OCI-LY1 (cell line): Measurements from ENCODE around the gene DLEC1.

Source experiments
- H2AFZ ChIP-seq: fragments of 200-600 bp; sonication (generic), shearing (Covaris generic); 2 replicates; pipeline ENCODE4 v1.6.0; 2014; ENCODE audit warnings: antibody characterized with exemption, mild to moderate bottlenecking, low read length
- H3F3A ChIP-seq: fragments of 200-600 bp; sonication (generic), shearing (Covaris generic); 2 replicates; pipeline ENCODE4 v1.6.0; 2014; ENCODE audit warnings: mild to moderate bottlenecking, antibody characterized with exemption, low read length, moderate library complexity; ENCODE audit not compliant: insufficient read depth
- H3K27ac ChIP-seq: fragments of 200-600 bp; sonication (generic); 2 replicates; pipeline ENCODE4 v1.5.1; 2014; ENCODE audit warnings: low read length, mixed run types, mild to moderate bottlenecking, low read depth; ENCODE audit not compliant: poor library complexity, severe bottlenecking
- H3K27me3 ChIP-seq: fragments of 200-600 bp; sonication (generic); 2 replicates; pipeline ENCODE4 v1.6.0; 2014; ENCODE audit warnings: antibody characterized with exemption, mild to moderate bottlenecking, low read length, moderate library complexity; ENCODE audit not compliant: insufficient read depth
- H3K36me3 ChIP-seq: fragments of 200-600 bp; sonication (generic); 2 replicates; pipeline ENCODE4 v1.6.1; 2014; ENCODE audit warnings: mild to moderate bottlenecking, antibody characterized with exemption, low read length, moderate library complexity, mixed read lengths; ENCODE audit not compliant: insufficient read depth
- H3K4me1 ChIP-seq: fragments of 200-600 bp; sonication (generic); 2 replicates; pipeline ENCODE4 v1.5.1; 2014; ENCODE audit warnings: mild to moderate bottlenecking, low read length, moderate library complexity; ENCODE audit not compliant: insufficient read depth, severe bottlenecking
- H3K4me2 ChIP-seq: fragments of 200-600 bp; sonication (generic), shearing (Covaris generic); 2 replicates; pipeline ENCODE4 v1.6.1; 2014; ENCODE audit warnings: low read length
- H3K4me3 ChIP-seq: fragments of 200-600 bp; sonication (generic); 2 replicates; pipeline ENCODE4 v1.5.1; 2014; ENCODE audit warnings: low read length, low read depth, mild to moderate bottlenecking, mixed read lengths; ENCODE audit not compliant: poor library complexity, severe bottlenecking
- H3K79me2 ChIP-seq: fragments of 200-600 bp; shearing (Covaris generic); 2 replicates; pipeline ENCODE4 v1.6.1; 2016; ENCODE audit warnings: mixed run types, low read length, mixed read lengths; ENCODE audit not compliant: insufficient read depth
- H3K9ac ChIP-seq: fragments of 200-600 bp; sonication (generic), shearing (Covaris generic); 2 replicates; pipeline ENCODE4 v1.6.1; 2014; ENCODE audit warnings: mild to moderate bottlenecking, low read length, mixed read lengths
- H3K9me2 ChIP-seq: fragments of 200-600 bp; sonication (generic), shearing (Covaris generic); 2 replicates; pipeline ENCODE4 v1.6.1; 2014; ENCODE audit warnings: low read depth, mild to moderate bottlenecking, low read length, mixed read lengths
- H3K9me3 ChIP-seq: fragments of 200-600 bp; shearing (Covaris generic); 2 replicates; pipeline ENCODE4 v1.6.1; 2014; ENCODE audit warnings: low read length, mixed read lengths
- H4K20me1 ChIP-seq: fragments of 200-600 bp; sonication (generic), shearing (Covaris generic); 2 replicates; pipeline ENCODE4 v1.6.0; 2016; ENCODE audit warnings: mild to moderate bottlenecking, low read length; ENCODE audit not compliant: insufficient read depth
- CTCF ChIP-seq: fragments of 200-600 bp; sonication (generic), shearing (Covaris generic); IDR thresholded peaks from 2 replicates; pipeline ENCODE4 v1.5.1; 2017; ENCODE audit warnings: mild to moderate bottlenecking, antibody characterized with exemption, low read length, moderate library complexity, mixed read lengths
- EZH2 ChIP-seq: fragments of 200-600 bp; sonication (generic), shearing (Covaris generic); IDR thresholded peaks from 2 replicates; pipeline ENCODE4 v1.8.0; 2017; ENCODE audit warnings: borderline replicate concordance, mixed run types, mild to moderate bottlenecking, antibody characterized with exemption, low read length, moderate library complexity, mixed read lengths

Gene DLEC1

GRCh38 chr3:38142959-38143358, 104.0 kb downstream of the DLEC1 start:
- Histone ChIP-seq H3K4me1 (peaks cover 13% of the 10 kb centered on the region), H3K4me3 (no peak overlapping the region), H4K20me1 (no peaks in the 10 kb centered on the region), H3K36me3 (peaks cover 22% of the 10 kb centered on the region), H3K27ac (no peak overlapping the region), H3K9ac (no peak overlapping the region), H3K79me2 (no peaks in the 10 kb centered on the region), H2AFZ (no peak overlapping the region), H3K4me2 (no peak overlapping the region), H3K9me2 (no peaks in the 10 kb centered on the region), H3K9me3 (peaks cover 15% of the 10 kb centered on the region), H3K27me3 (no peaks in the 10 kb centered on the region), H3F3A (no peaks in the 10 kb centered on the region)
- TF ChIP-seq EZH2 (no peak), CTCF (no peak)

- Histone ChIP-seq H4K20me1 (no peaks in the 10 kb centered on the region), H3F3A (no peaks in the 10 kb centered on the region), H3K79me2 (no peaks in the 10 kb centered on the region), H3K27ac (no peak overlapping the region), H3K4me3 (no peak overlapping the region), H2AFZ (no peak overlapping the region), H3K9me2 (no peaks in the 10 kb centered on the region), H3K4me2 (no peak overlapping the region), H3K36me3 (peaks cover 22% of the 10 kb centered on the region), H3K27me3 (no peaks in the 10 kb centered on the region), H3K9me3 (peaks cover 15% of the 10 kb centered on the region), H3K4me1 (peaks cover 12% of the 10 kb centered on the region), H3K9ac (no peak overlapping the region)
- no peak for TF ChIP-seq CTCF
- TF ChIP-seq EZH2: no peak
These were observed 104.5 kb downstream of the DLEC1 start for GRCh38 chr3:38143511-38143910.

DNA sequence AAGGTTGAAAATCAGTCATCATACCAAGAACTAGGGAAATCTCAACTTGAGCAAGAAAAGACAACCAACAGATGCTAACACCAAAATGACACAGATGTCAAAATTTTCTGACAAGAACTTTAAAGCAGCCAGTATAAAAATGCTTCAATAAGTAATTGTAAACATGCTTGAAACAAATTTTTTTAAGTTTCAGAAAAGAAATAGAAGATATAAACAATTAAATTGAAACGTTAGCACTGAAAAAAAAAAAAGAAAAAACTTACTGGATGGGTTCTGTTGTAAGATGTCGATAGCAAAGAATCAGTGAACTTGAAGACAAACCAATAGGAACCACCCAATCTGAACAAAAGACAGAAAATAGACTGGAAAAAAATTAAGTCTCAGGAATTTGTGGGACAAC, 107.5 kb downstream of the DLEC1 start:
- no peaks in the 10 kb centered on the region for H3K79me2 ChIP-seq
- no peaks in the 10 kb centered on the region for H3K27me3 ChIP-seq
- H3K9me3 ChIP-seq: peaks cover 15% of the 10 kb centered on the region
- H2AFZ ChIP-seq: no peak overlapping the region
- peaks cover 8% of the 10 kb centered on the region for H3K4me1 ChIP-seq
- no peaks in the 10 kb centered on the region for H3K9me2 ChIP-seq
- no peaks in the 10 kb centered on the region for H4K20me1 ChIP-seq
- H3K27ac ChIP-seq: no peak overlapping the region
- no peak overlapping the region for H3K4me3 ChIP-seq
- H3K4me2 ChIP-seq: no peak overlapping the region
- peaks cover 11% of the 10 kb centered on the region for H3K36me3 ChIP-seq
- H3K9ac ChIP-seq: no peak overlapping the region
- H3F3A ChIP-seq: no peaks in the 10 kb centered on the region
- TF ChIP-seq CTCF (no peak), EZH2 (no peak)
